ENCODE measurements around the gene SGSM1. TPM values are rescaled to one million over a fixed set of nuclear protein-coding genes. Genes with fewer than 3 reads are reported as not detected.

SGSM1 gene
- total RNA-seq, 4 donors from 2014 or later = 0.88 to 4.9 (median 3.0) TPM

- intact Hi-C loops (cut with DNase I; ENCODE audit: low total_unique reads) = no loop called here
- no peak for DNase-seq
- Histone ChIP-seq H3K9me3 (no peaks in the 10 kb centered on the region), H3K4me1 (no peaks in the 10 kb centered on the region), H3K27ac (no peak overlapping the region), H3K36me3 (no peaks in the 10 kb centered on the region), H3K4me3 (no peak overlapping the region), H3K27me3 (no peaks in the 10 kb centered on the region)
- TF ChIP-seq POLR2A (IDR thresholded peaks at IDR 0.05) = no peak
- no peak for TF ChIP-seq CTCF (IDR thresholded peaks at IDR 0.05)
These were observed 158.4 kb downstream of the SGSM1 start for GRCh38 chr22:24964441-24964840.

DNA sequence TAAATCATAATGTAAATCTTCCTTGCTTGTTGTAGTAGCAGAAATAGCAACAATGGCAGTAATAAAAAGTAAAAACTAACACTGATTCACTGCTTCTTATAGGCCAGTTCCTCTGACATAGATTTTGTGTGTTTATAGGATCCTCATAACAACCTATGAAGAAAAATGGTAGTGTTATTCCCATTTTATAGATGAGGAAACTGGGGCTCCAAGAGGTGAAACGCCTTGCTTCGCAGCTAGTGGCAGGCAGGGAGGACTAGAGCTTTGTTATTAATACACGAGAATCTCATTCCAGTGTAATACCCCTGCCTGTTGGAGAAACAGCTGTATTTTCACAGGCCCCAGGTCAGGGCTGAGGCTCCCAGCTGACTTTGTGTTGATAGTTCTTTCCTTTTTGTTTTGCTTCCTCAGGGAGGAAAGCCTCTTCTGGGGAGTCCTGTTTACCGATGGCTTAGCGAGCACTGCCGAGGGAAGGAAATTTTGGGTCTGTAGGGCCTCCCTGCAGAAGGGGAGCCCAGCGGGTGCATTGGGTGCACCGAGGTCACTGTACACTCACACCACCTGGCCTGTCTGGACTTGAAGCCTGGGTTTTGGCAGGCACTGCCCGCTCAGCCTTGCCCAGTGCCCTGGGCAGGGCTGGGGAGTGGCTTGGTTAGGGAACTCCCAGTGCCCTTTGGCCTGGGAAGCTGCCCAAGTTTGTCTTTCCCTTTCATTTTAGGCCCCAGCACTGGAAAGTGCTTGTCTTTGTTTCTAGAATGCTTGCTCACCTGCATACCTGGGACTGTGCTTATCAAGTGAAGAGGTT lies 160.0 kb downstream of the SGSM1 start:
- no peaks in the 10 kb centered on the region for H3K9me3 ChIP-seq
- H3K27me3 ChIP-seq = no peaks in the 10 kb centered on the region
- H3K4me1 ChIP-seq = no peaks in the 10 kb centered on the region
- DNase-seq = peak in 1 of 2 donors; percentile 34
- intact Hi-C loops (cut with DNase I; ENCODE audit: low total_unique reads) = no loop called here
- no peak overlapping the region for H3K4me3 ChIP-seq
- H3K27ac ChIP-seq = no peak overlapping the region
- no peak for TF ChIP-seq CTCF (IDR thresholded peaks at IDR 0.05)
- no peak for TF ChIP-seq POLR2A (IDR thresholded peaks at IDR 0.05)
- no peaks in the 10 kb centered on the region for H3K36me3 ChIP-seq

DNA sequence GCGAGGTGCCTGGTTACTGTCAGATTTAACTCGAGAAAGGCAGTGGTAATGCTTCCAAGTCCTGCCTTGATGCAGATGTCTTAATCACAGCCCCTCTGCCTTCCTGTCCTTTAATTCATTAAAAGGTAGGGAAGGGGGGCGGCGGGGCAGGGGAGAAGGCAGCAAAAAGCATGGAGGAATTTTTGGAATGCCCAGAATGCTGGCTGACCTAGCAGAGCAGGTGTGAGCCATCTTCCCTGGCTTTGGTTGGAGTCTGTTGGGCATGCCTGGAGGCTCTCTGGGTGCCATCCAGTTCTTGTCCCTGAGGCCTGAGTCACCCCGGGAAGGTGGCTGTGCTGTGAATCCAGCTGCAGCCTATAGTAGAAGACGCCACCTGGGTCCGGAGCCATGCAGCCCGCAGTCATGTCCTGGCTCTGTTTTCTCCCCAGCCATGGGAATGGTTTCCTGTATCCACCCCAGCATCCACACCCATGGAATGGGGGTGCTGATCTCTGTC lies 162.1 kb downstream of the SGSM1 start:
- peak overlapping the region in 1 of 2 donors; percentile 15 for H3K27ac ChIP-seq
- H3K4me3 ChIP-seq = no peak overlapping the region
- no peaks in the 10 kb centered on the region for H3K36me3 ChIP-seq
- intact Hi-C loops (cut with DNase I; ENCODE audit: low total_unique reads) = no loop called here
- H3K4me1 ChIP-seq = no peaks in the 10 kb centered on the region
- no peak for DNase-seq
- H3K27me3 ChIP-seq = no peaks in the 10 kb centered on the region
- no peaks in the 10 kb centered on the region for H3K9me3 ChIP-seq
- TF ChIP-seq POLR2A (IDR thresholded peaks at IDR 0.05) = no peak
- TF ChIP-seq CTCF (IDR thresholded peaks at IDR 0.05) = no peak

GRCh38 chr22:24969560-24970301 lies 163.7 kb downstream of the SGSM1 start:
- no peaks in the 10 kb centered on the region for H3K27me3 ChIP-seq
- no peaks in the 10 kb centered on the region for H3K36me3 ChIP-seq
- TF ChIP-seq CTCF (IDR thresholded peaks at IDR 0.05) = no peak
- no peak for TF ChIP-seq POLR2A (IDR thresholded peaks at IDR 0.05)
- intact Hi-C loops (cut with DNase I; ENCODE audit: low total_unique reads) = no loop called here
- no peak overlapping the region for H3K4me3 ChIP-seq
- no peaks in the 10 kb centered on the region for H3K9me3 ChIP-seq
- H3K4me1 ChIP-seq = no peaks in the 10 kb centered on the region
- peak in 1 of 2 donors; percentile 60 for DNase-seq
- H3K27ac ChIP-seq = peak overlapping the region; percentile 40 to 61

GRCh38 chr22:24972369-24972768 lies 166.4 kb downstream of the SGSM1 start:
- DNase-seq = no peak
- Histone ChIP-seq H3K9me3 (no peaks in the 10 kb centered on the region), H3K36me3 (no peaks in the 10 kb centered on the region), H3K27me3 (no peaks in the 10 kb centered on the region), H3K4me3 (no peak overlapping the region), H3K27ac (no peak overlapping the region), H3K4me1 (no peaks in the 10 kb centered on the region)
- TF ChIP-seq POLR2A (IDR thresholded peaks at IDR 0.05) = no peak
- no peak for TF ChIP-seq CTCF (IDR thresholded peaks at IDR 0.05)
- intact Hi-C loops (cut with DNase I; ENCODE audit: low total_unique reads) = no loop called here
